Measurements from ENCODE around the gene ETV3L.

GRCh38 chr1:157050836-157051235 is 48.8 kb downstream of the ETV3L start:
- TF ChIP-seq CTCF (IDR thresholded peaks at IDR 0.05): no peak
- no peak for TF ChIP-seq POLR2A (IDR thresholded peaks at IDR 0.05)

Measured in body of pancreas (tissue), 4 donors.